MM.1S (cell line): ENCODE measurements around the gene CD300A.

Source experiments
- DNase-seq: peaks from one replicate; pipeline ENCODE4 v3.0.0-alpha.2; 2015
- H2AFZ ChIP-seq: fragments of 300-600 bp; sonication (generic); 2 replicates; pipeline ENCODE4 v1.6.0; 2016; ENCODE audit warnings: antibody characterized with exemption, low read length
- H3F3A ChIP-seq: fragments of 300-600 bp; sonication (generic); 2 replicates; pipeline ENCODE4 v1.6.1; 2016; ENCODE audit warnings: mild to moderate bottlenecking, antibody characterized with exemption, low read length, moderate library complexity, mixed read lengths; ENCODE audit not compliant: insufficient read depth
- H3K27ac ChIP-seq: fragments of 300-600 bp; sonication (generic); 2 replicates; pipeline ENCODE4 v1.5.1; 2016; ENCODE audit warnings: mild to moderate bottlenecking, low read length
- H3K27me3 ChIP-seq: fragments of 300-600 bp; sonication (generic); replicated peaks from 2 replicates; pipeline ENCODE4 v1.6.0; 2016; ENCODE audit warnings: low read length; ENCODE audit not compliant: insufficient read depth
- H3K36me3 ChIP-seq: fragments of 300-600 bp; sonication (generic); replicated peaks from 2 replicates; pipeline ENCODE4 v1.6.1; 2016; ENCODE audit warnings: mild to moderate bottlenecking, low read length, mixed read lengths; ENCODE audit not compliant: insufficient read depth
- H3K4me1 ChIP-seq: fragments of 300-600 bp; sonication (generic); 2 replicates; pipeline ENCODE4 v1.6.1; 2016; ENCODE audit warnings: low read length, mixed read lengths
- H3K4me2 ChIP-seq: fragments of 300-600 bp; sonication (generic); 2 replicates; pipeline ENCODE4 v1.6.0; 2016; ENCODE audit warnings: low read depth, low read length
- H3K4me3 ChIP-seq: fragments of 300-600 bp; sonication (generic); 2 replicates; pipeline ENCODE4 v1.5.1; 2016; ENCODE audit warnings: low read length, mixed read lengths
- H3K79me2 ChIP-seq: fragments of 300-600 bp; sonication (generic); 2 replicates; pipeline ENCODE4 v1.6.1; 2016; ENCODE audit warnings: mixed run types, low read length, mixed read lengths
- H3K9ac ChIP-seq: fragments of 300-600 bp; sonication (generic); 2 replicates; pipeline ENCODE4 v1.6.1; 2016; ENCODE audit warnings: low read length, mixed read lengths
- H3K9me2 ChIP-seq: fragments of 300-600 bp; sonication (generic); replicated peaks from 2 replicates; pipeline ENCODE4 v1.6.1; 2016; ENCODE audit warnings: mild to moderate bottlenecking, low read length, mixed read lengths; ENCODE audit not compliant: insufficient read depth
- H3K9me3 ChIP-seq: fragments of 300-600 bp; sonication (generic); replicated peaks from 2 replicates; pipeline ENCODE4 v1.6.1; 2016; ENCODE audit warnings: mild to moderate bottlenecking, low read length, mixed read lengths; ENCODE audit not compliant: insufficient read depth
- H4K20me1 ChIP-seq: fragments of 300-600 bp; sonication (generic); 2 replicates; pipeline ENCODE4 v1.6.1; 2016; ENCODE audit warnings: mild to moderate bottlenecking, low read length, moderate library complexity, mixed read lengths; ENCODE audit not compliant: insufficient read depth
- EZH2 ChIP-seq: fragments of 300-600 bp; sonication (generic); optimal IDR thresholded peaks from 2 replicates; pipeline ENCODE3; 2017; ENCODE audit warnings: low read depth, mild to moderate bottlenecking, antibody characterized with exemption, low read length, mixed read lengths
- EZH2phosphoT487 ChIP-seq: fragments of 300-600 bp; sonication (generic); IDR thresholded peaks from 2 replicates; pipeline ENCODE4 v1.6.1; 2018; ENCODE audit warnings: antibody characterized with exemption, low read length
- TF ChIP-seq, protein P1 (sequence below): fragments of 300-600 bp; sonication (generic); IDR thresholded peaks from 2 replicates; pipeline ENCODE4 v1.5.1; 2016; ENCODE audit warnings: antibody characterized with exemption, low read length, mixed read lengths

The CD300A gene

DNA sequence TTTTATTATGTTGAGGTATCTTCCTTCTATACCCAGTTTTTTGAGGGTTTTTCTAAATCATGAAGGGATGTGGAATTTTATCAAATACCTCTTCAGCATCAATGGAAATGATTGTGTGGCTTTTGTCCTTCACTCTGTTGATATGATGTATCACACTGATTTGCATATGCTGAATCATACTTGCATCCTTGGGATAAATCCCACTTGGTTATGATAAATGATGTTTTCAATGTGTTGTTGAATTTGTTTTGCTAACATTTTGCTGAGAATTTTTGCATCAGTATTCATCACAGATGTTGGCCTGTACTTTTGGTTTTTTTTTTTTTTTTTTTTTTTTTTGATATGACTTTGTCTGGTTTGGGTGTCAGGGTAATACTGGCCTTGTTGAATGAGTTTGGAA, 41.7 kb downstream of the CD300A start:
- Histone ChIP-seq H3K9ac (no peak overlapping the region), H3K79me2 (no peaks in the 10 kb centered on the region), H3K9me3 (no peaks in the 10 kb centered on the region), H2AFZ (no peak overlapping the region), H4K20me1 (no peaks in the 10 kb centered on the region), H3K4me1 (no peaks in the 10 kb centered on the region), H3K27ac (no peak overlapping the region), H3F3A (no peaks in the 10 kb centered on the region), H3K9me2 (no peaks in the 10 kb centered on the region), H3K36me3 (no peaks in the 10 kb centered on the region), H3K4me3 (no peak overlapping the region), H3K27me3 (peaks cover 84% of the 10 kb centered on the region), H3K4me2 (no peak overlapping the region)
- no peak for TF ChIP-seq EZH2
- no peak for TF ChIP-seq EZH2phosphoT487
- TF ChIP-seq, protein P1, sequence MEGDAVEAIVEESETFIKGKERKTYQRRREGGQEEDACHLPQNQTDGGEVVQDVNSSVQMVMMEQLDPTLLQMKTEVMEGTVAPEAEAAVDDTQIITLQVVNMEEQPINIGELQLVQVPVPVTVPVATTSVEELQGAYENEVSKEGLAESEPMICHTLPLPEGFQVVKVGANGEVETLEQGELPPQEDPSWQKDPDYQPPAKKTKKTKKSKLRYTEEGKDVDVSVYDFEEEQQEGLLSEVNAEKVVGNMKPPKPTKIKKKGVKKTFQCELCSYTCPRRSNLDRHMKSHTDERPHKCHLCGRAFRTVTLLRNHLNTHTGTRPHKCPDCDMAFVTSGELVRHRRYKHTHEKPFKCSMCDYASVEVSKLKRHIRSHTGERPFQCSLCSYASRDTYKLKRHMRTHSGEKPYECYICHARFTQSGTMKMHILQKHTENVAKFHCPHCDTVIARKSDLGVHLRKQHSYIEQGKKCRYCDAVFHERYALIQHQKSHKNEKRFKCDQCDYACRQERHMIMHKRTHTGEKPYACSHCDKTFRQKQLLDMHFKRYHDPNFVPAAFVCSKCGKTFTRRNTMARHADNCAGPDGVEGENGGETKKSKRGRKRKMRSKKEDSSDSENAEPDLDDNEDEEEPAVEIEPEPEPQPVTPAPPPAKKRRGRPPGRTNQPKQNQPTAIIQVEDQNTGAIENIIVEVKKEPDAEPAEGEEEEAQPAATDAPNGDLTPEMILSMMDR = no peak
- DNase-seq = no peak

- Histone ChIP-seq H3K9ac (no peak overlapping the region), H3K9me3 (no peaks in the 10 kb centered on the region), H3K4me1 (no peaks in the 10 kb centered on the region), H3K27me3 (peaks cover 64% of the 10 kb centered on the region), H3K36me3 (no peaks in the 10 kb centered on the region), H4K20me1 (no peaks in the 10 kb centered on the region), H3K79me2 (no peaks in the 10 kb centered on the region), H3K4me2 (no peak overlapping the region), H3F3A (no peaks in the 10 kb centered on the region), H3K9me2 (no peaks in the 10 kb centered on the region), H3K4me3 (no peak overlapping the region), H2AFZ (no peak overlapping the region), H3K27ac (no peak overlapping the region)
- no peak for DNase-seq
- TF ChIP-seq EZH2 = no peak
These were observed 45.6 kb downstream of the CD300A start for GRCh38 chr17:74512036-74512435.

GRCh38 chr17:74512624-74513091, 46.2 kb downstream of the CD300A start:
- no peak for DNase-seq
- no peaks in the 10 kb centered on the region for H3F3A ChIP-seq

More at GRCh38 chr17:74512624-74513091, 46.2 kb downstream of the CD300A start:
- Histone ChIP-seq H3K36me3 (no peaks in the 10 kb centered on the region), H3K4me1 (no peaks in the 10 kb centered on the region), H3K4me3 (no peak overlapping the region), H3K27ac (no peak overlapping the region), H2AFZ (no peak overlapping the region), H3K4me2 (no peak overlapping the region), H4K20me1 (no peaks in the 10 kb centered on the region), H3K9me2 (no peaks in the 10 kb centered on the region), H3K79me2 (no peaks in the 10 kb centered on the region), H3K9ac (no peak overlapping the region), H3K9me3 (no peaks in the 10 kb centered on the region), H3K27me3 (peaks cover 66% of the 10 kb centered on the region)
- TF ChIP-seq EZH2 (no peak), EZH2phosphoT487 (no peak)
- TF ChIP-seq, protein P1 = no peak
